HG02938 (cell line): ENCODE measurements around the gene EBF4.

Experiments used
- ATAC-seq: cut with Tn5 transposase; IDR thresholded peaks from one replicate; pipeline ENCODE4 v1.9.1; 2021; ENCODE audit warnings: mild to moderate bottlenecking, moderate library complexity; ENCODE audit not compliant: unreplicated experiment

Gene EBF4

GRCh38 chr20:2793471-2793870 is 100.9 kb downstream of the EBF4 start:
- ATAC-seq: no peak

GRCh38 chr20:2794202-2794748 is 101.7 kb downstream of the EBF4 start:
- no peak for ATAC-seq

GRCh38 chr20:2794866-2795447 is 102.4 kb downstream of the EBF4 start:
- no peak for ATAC-seq

- no peak for ATAC-seq
These were observed 102.9 kb downstream of the EBF4 start for GRCh38 chr20:2795451-2795850.

GRCh38 chr20:2796011-2796660 is 103.6 kb downstream of the EBF4 start:
- no peak for ATAC-seq

GRCh38 chr20:2797136-2797983 is 104.8 kb downstream of the EBF4 start:
- ATAC-seq: no peak

- ATAC-seq: no peak
These were observed 105.7 kb downstream of the EBF4 start for GRCh38 chr20:2798095-2798805.

GRCh38 chr20:2798814-2799213 is 106.2 kb downstream of the EBF4 start:
- ATAC-seq: no peak

- ATAC-seq: no peak
These were observed 106.7 kb downstream of the EBF4 start for GRCh38 chr20:2799271-2799670.

GRCh38 chr20:2799688-2800520 is 107.3 kb downstream of the EBF4 start:
- ATAC-seq: peak; percentile 16

GRCh38 chr20:2800521-2801285 is 108.1 kb downstream of the EBF4 start, which contains the start of gene CPXM1:
Gene CPXM1, minus strand, starts transcription at chr20:2800627. Its CDS starts 55 bp downstream, at chr20:2800572.
- peak; percentile 76 for ATAC-seq

- no peak for ATAC-seq
These were observed 108.7 kb downstream of the EBF4 start for GRCh38 chr20:2801286-2801728.

GRCh38 chr20:2804041-2804828 is 111.7 kb downstream of the EBF4 start:
- ATAC-seq: no peak

- ATAC-seq: no peak
These were observed 112.5 kb downstream of the EBF4 start for GRCh38 chr20:2804852-2805688.

GRCh38 chr20:2805689-2806350 is 113.2 kb downstream of the EBF4 start:
- no peak for ATAC-seq

- no peak for ATAC-seq
These were observed 113.7 kb downstream of the EBF4 start for GRCh38 chr20:2806351-2806701.

GRCh38 chr20:2807019-2807418 is 114.4 kb downstream of the EBF4 start:
- no peak for ATAC-seq
